Measurements from ENCODE around the gene CYTH1.

DNA sequence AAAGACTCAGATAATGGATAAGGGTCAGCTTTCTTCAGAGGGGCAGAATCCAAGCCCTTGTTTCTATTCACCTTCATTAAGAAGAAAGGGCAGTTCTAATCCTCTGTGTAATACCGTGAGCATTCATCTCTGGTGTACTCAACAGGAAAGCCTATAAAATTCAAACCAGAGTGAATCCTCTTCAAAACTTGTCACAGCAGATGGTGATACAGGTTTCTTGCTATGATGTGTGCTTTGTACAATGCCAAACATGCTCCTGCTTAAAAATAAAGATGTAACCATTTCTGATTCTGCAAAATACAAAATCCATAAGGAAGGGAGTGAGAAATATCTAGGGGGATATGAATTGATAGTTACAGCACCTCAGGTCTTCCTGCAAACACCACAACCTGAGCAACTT lies 49.7 kb downstream of the CYTH1 start:
- TF ChIP-seq ZNF8 (CRISPR knock-in tag; IDR thresholded peaks at IDR 0.05) (no peak), ZNF565 (CRISPR knock-in tag; conservative IDR thresholded peaks at IDR 0.05; ENCODE audit: low read depth) (no peak), CSDC2 (CRISPR knock-in tag; IDR thresholded peaks at IDR 0.05) (no peak), ZNF70 (CRISPR knock-in tag; IDR thresholded peaks at IDR 0.05) (no peak), ARNTL (CRISPR knock-in tag; IDR thresholded peaks at IDR 0.05; ENCODE audit: borderline replicate concordance, low read depth) (no peak)
- TF ChIP-seq, protein P1, sequence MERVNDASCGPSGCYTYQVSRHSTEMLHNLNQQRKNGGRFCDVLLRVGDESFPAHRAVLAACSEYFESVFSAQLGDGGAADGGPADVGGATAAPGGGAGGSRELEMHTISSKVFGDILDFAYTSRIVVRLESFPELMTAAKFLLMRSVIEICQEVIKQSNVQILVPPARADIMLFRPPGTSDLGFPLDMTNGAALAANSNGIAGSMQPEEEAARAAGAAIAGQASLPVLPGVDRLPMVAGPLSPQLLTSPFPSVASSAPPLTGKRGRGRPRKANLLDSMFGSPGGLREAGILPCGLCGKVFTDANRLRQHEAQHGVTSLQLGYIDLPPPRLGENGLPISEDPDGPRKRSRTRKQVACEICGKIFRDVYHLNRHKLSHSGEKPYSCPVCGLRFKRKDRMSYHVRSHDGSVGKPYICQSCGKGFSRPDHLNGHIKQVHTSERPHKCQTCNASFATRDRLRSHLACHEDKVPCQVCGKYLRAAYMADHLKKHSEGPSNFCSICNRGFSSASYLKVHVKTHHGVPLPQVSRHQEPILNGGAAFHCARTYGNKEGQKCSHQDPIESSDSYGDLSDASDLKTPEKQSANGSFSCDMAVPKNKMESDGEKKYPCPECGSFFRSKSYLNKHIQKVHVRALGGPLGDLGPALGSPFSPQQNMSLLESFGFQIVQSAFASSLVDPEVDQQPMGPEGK (CRISPR knock-in tag; IDR thresholded peaks at IDR 0.05; ENCODE audit: borderline replicate concordance): no peak

Data from SK-N-SH treated with all-trans-retinoic acid at 6 μM for 48 hours (cell line).